Liver (tissue), 9 donors: ENCODE results near the gene CCAR1. TPM values are rescaled to one million over a fixed set of nuclear protein-coding genes. Genes with fewer than 3 reads are reported as not detected.

Source experiments
- DNase-seq: peaks from one replicate; pipeline ENCODE4 v3.0.0-alpha.2; 2017; ENCODE audit warnings: low spot score
- H3K27ac ChIP-seq, 2 donors: one replicate each; pipeline ENCODE4 v1.7.0; 2013; ENCODE audit warnings: inconsistent platforms in 2 of 2, low read length in 2 of 2, control low read depth in 1 of 2, low read depth in 1 of 2, mild to moderate bottlenecking in 1 of 2
- H3K27me3 ChIP-seq, 4 donors: one replicate each; pipeline versions ENCODE4 v1.6.1 to v1.7.0; 2013; ENCODE audit warnings: low read length in 3 of 4, inconsistent platforms in 1 of 4, mild to moderate bottlenecking in 1 of 4, moderate library complexity in 1 of 4; ENCODE audit not compliant: control insufficient read depth in 4 of 4, insufficient read depth in 4 of 4
- H3K36me3 ChIP-seq, 4 donors: one replicate each; pipeline versions ENCODE4 v1.6.1 to v1.7.0; 2013; ENCODE audit warnings: low read length in 3 of 4, mild to moderate bottlenecking in 3 of 4, low read depth in 1 of 4, moderate library complexity in 1 of 4; ENCODE audit not compliant: control insufficient read depth in 4 of 4, insufficient read depth in 3 of 4
- H3K4me1 ChIP-seq, 4 donors: one replicate each; pipeline versions ENCODE4 v1.6.1 to v1.7.0; 2013; ENCODE audit warnings: low read length in 3 of 4, mild to moderate bottlenecking in 3 of 4, moderate library complexity in 1 of 4; ENCODE audit not compliant: control insufficient read depth in 4 of 4, insufficient read depth in 4 of 4
- H3K4me3 ChIP-seq, 3 donors: one replicate each; pipeline versions ENCODE4 v1.6.1 to v1.7.0; 2013; ENCODE audit warnings: low read length in 3 of 3, control low read depth in 1 of 3, low read depth in 1 of 3, mild to moderate bottlenecking in 1 of 3
- H3K9ac ChIP-seq, 2 donors: one replicate each; pipeline ENCODE4 v1.7.0; 2013; ENCODE audit warnings: low read length in 2 of 2, mild to moderate bottlenecking in 2 of 2, moderate library complexity in 2 of 2, control low read depth in 1 of 2, low read depth in 1 of 2
- H3K9me3 ChIP-seq, 4 donors: one replicate each; pipeline versions ENCODE4 v1.6.1 to v1.7.0; 2013; ENCODE audit warnings: low read length in 3 of 4; ENCODE audit not compliant: control insufficient read depth in 4 of 4
- FOXA2 ChIP-seq: IDR thresholded peaks from 2 replicates; pipeline ENCODE4 v1.6.1; 2016; ENCODE audit warnings: antibody characterized with exemption
- GABPA ChIP-seq, 2 donors: IDR thresholded peaks in 1 of 2; conservative IDR thresholded peaks in 1 of 2; 2 replicates each; pipeline ENCODE4 v1.6.1; 2016; ENCODE audit warnings: antibody characterized with exemption in 2 of 2, mild to moderate bottlenecking in 1 of 2, moderate library complexity in 1 of 2
- HNF4A ChIP-seq, 2 donors: conservative IDR thresholded peaks; 2 replicates each; pipeline ENCODE4 v1.6.1; 2016; ENCODE audit warnings: antibody characterized with exemption in 2 of 2, mild to moderate bottlenecking in 2 of 2
- HNF4G ChIP-seq: IDR thresholded peaks from 2 replicates; pipeline ENCODE4 v1.6.1; 2016; ENCODE audit warnings: antibody characterized with exemption
- NR2F2 ChIP-seq: IDR thresholded peaks from 2 replicates; pipeline ENCODE4 v1.6.1; 2016; ENCODE audit warnings: antibody characterized with exemption
- RAD21 ChIP-seq, 2 donors: IDR thresholded peaks; 2 replicates each; pipeline ENCODE4 v1.6.1; 2016; ENCODE audit warnings: antibody characterized with exemption in 2 of 2, mild to moderate bottlenecking in 2 of 2
- RXRA ChIP-seq, 2 donors: IDR thresholded peaks; 2 replicates each; pipeline ENCODE4 v1.6.1; 2017 to 2018; ENCODE audit warnings: antibody characterized with exemption in 2 of 2, mild to moderate bottlenecking in 1 of 2
- SP1 ChIP-seq: IDR thresholded peaks from 2 replicates; pipeline ENCODE4 v1.6.1; 2018; ENCODE audit warnings: antibody characterized with exemption, mild to moderate bottlenecking
- TAF1 ChIP-seq: conservative IDR thresholded peaks from 2 replicates; pipeline ENCODE4 v1.6.1; 2016; ENCODE audit warnings: antibody characterized with exemption, mild to moderate bottlenecking
- YY1 ChIP-seq: IDR thresholded peaks from 2 replicates; pipeline ENCODE4 v1.6.1; 2016; ENCODE audit warnings: antibody characterized with exemption, mild to moderate bottlenecking
- WGBS: extraction: QIAGEN DNeasy Blood & Tissue Kit; methylation state at CpG from one replicate; pipeline ENCODE4 v1.1.7; 2013; 5-methylcytosine and 5-hydroxymethylcytosine counted together
- polyA plus RNA-seq, 2 donors: library from polyadenylated mRNA; stranded (reverse) in 1 of 2; unstranded in 1 of 2; fragments of 200-250 nt in 1 of 2; fragments of >200 nt in 1 of 2; fragmentation: Nextera tagmentation in 1 of 2; extraction: Ambion mirVana in 1 of 2; gene quantifications; one replicate each; pipeline versions ENCODE4 v1.2.1 to v1.2.3, GENCODE V29; 2013 to 2015
- total RNA-seq, 2 donors: library from RNA; depleted of rRNA; stranded (reverse); fragments of >200 nt; gene quantifications; one replicate each; pipeline ENCODE4 v1.2.3, GENCODE V29; 2014
- TF ChIP-seq, protein P1 (sequence below): IDR thresholded peaks from 2 replicates; pipeline ENCODE4 v1.6.1; 2016; ENCODE audit warnings: antibody characterized with exemption
- TF ChIP-seq, protein P2 (sequence below): IDR thresholded peaks from 2 replicates; pipeline ENCODE4 v1.6.1; 2016; ENCODE audit warnings: antibody characterized with exemption
- TF ChIP-seq, protein P3 (sequence below): fragments of 150-350 bp; IDR thresholded peaks from 2 replicates; pipeline ENCODE4 v1.5.1; 2017; ENCODE audit warnings: improper control_type of control experiment, low read depth, low read length; ENCODE audit not compliant: missing input control
- TF ChIP-seq, protein P4 (sequence below): IDR thresholded peaks from 2 replicates; pipeline ENCODE4 v1.6.1; 2016; ENCODE audit warnings: antibody characterized with exemption, mild to moderate bottlenecking
- donor health status: healthy.
- donor health status: healthy.
- donor health status: healthy.
- donor health status: healthy.
- donor health status: healthy.

CCAR1 gene
- total and polyA plus RNA-seq, 4 donors: 10.5 to 27.5 (median 19.8) TPM

DNA sequence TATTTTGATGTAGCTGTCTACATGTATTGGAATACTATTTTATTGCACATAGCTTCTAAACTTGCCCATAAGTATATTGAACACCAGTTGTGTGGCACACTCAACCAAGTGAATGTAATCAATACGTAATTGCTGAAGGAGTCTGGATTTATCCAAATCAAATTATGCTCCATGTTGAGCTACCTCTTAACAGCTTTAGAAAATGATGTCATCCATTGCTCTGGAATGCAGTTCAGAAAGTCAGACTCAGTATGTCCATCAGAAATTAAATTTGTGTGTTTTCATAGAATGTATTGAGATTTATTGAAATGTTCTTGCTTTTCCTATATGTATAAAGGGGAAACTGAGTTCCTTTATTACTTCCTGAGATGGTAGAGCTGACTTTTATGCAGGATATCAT, 25.0 kb upstream of the CCAR1 start:
- Histone ChIP-seq H3K4me3 (no peak overlapping the region), H3K4me1 (peaks cover 0 to 2% (median 0%) of the 10 kb centered on the region in 4 donors), H3K27me3 (no peaks in the 10 kb centered on the region), H3K9ac (no peak overlapping the region), H3K36me3 (peaks cover 0 to under 1% (median 0%) of the 10 kb centered on the region in 4 donors), H3K9me3 (no peaks in the 10 kb centered on the region), H3K27ac (no peak overlapping the region)
- WGBS: 89% methylated on average over 1 of the region's 1 CpG
- TF ChIP-seq, protein P1, sequence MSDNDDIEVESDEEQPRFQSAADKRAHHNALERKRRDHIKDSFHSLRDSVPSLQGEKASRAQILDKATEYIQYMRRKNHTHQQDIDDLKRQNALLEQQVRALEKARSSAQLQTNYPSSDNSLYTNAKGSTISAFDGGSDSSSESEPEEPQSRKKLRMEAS: no peak
- no peak for TF ChIP-seq GABPA (IDR thresholded peaks at IDR 0.05 in 1 of 2, conservative IDR thresholded peaks at IDR 0.05 in 1 of 2)
- no peak for TF ChIP-seq RAD21 (IDR thresholded peaks at IDR 0.05)
- no peak for TF ChIP-seq HNF4A (conservative IDR thresholded peaks at IDR 0.05)
- TF ChIP-seq TAF1: no peak
- TF ChIP-seq RXRA (IDR thresholded peaks at IDR 0.05): no peak
- no peak for TF ChIP-seq FOXA2
- no peak for TF ChIP-seq HNF4G
- no peak for TF ChIP-seq YY1
- TF ChIP-seq, protein P2, sequence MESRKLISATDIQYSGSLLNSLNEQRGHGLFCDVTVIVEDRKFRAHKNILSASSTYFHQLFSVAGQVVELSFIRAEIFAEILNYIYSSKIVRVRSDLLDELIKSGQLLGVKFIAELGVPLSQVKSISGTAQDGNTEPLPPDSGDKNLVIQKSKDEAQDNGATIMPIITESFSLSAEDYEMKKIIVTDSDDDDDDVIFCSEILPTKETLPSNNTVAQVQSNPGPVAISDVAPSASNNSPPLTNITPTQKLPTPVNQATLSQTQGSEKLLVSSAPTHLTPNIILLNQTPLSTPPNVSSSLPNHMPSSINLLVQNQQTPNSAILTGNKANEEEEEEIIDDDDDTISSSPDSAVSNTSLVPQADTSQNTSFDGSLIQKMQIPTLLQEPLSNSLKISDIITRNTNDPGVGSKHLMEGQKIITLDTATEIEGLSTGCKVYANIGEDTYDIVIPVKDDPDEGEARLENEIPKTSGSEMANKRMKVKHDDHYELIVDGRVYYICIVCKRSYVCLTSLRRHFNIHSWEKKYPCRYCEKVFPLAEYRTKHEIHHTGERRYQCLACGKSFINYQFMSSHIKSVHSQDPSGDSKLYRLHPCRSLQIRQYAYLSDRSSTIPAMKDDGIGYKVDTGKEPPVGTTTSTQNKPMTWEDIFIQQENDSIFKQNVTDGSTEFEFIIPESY: no peak
- TF ChIP-seq, protein P3, sequence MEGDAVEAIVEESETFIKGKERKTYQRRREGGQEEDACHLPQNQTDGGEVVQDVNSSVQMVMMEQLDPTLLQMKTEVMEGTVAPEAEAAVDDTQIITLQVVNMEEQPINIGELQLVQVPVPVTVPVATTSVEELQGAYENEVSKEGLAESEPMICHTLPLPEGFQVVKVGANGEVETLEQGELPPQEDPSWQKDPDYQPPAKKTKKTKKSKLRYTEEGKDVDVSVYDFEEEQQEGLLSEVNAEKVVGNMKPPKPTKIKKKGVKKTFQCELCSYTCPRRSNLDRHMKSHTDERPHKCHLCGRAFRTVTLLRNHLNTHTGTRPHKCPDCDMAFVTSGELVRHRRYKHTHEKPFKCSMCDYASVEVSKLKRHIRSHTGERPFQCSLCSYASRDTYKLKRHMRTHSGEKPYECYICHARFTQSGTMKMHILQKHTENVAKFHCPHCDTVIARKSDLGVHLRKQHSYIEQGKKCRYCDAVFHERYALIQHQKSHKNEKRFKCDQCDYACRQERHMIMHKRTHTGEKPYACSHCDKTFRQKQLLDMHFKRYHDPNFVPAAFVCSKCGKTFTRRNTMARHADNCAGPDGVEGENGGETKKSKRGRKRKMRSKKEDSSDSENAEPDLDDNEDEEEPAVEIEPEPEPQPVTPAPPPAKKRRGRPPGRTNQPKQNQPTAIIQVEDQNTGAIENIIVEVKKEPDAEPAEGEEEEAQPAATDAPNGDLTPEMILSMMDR: no peak
- TF ChIP-seq, protein P4, sequence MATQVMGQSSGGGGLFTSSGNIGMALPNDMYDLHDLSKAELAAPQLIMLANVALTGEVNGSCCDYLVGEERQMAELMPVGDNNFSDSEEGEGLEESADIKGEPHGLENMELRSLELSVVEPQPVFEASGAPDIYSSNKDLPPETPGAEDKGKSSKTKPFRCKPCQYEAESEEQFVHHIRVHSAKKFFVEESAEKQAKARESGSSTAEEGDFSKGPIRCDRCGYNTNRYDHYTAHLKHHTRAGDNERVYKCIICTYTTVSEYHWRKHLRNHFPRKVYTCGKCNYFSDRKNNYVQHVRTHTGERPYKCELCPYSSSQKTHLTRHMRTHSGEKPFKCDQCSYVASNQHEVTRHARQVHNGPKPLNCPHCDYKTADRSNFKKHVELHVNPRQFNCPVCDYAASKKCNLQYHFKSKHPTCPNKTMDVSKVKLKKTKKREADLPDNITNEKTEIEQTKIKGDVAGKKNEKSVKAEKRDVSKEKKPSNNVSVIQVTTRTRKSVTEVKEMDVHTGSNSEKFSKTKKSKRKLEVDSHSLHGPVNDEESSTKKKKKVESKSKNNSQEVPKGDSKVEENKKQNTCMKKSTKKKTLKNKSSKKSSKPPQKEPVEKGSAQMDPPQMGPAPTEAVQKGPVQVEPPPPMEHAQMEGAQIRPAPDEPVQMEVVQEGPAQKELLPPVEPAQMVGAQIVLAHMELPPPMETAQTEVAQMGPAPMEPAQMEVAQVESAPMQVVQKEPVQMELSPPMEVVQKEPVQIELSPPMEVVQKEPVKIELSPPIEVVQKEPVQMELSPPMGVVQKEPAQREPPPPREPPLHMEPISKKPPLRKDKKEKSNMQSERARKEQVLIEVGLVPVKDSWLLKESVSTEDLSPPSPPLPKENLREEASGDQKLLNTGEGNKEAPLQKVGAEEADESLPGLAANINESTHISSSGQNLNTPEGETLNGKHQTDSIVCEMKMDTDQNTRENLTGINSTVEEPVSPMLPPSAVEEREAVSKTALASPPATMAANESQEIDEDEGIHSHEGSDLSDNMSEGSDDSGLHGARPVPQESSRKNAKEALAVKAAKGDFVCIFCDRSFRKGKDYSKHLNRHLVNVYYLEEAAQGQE: no peak
- no peak for TF ChIP-seq SP1
- no peak for DNase-seq

DNA sequence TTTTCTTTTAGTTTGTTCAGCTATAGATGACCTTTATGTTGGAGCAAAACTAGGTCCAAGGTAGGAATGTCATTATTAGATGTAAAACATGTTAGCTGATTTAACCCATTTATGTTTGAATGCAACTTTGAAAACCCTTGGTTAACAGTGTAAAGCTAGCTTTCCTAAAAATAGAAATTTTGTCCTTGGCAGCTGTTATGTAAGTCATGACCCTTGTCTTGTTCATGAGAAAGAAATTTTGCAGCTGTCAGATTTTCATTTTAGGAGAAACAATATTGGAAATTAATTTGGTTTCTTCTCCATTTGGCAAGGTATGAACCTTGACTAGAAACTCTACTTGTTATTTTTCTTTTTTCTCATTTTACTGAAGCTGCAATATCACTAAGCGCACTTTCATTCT, 23.9 kb upstream of the CCAR1 start:
- WGBS: 99% methylated on average over 1 of the region's 1 CpG
- H3K9ac ChIP-seq: no peak overlapping the region
- H3K4me1 ChIP-seq: peaks cover 0 to 2% (median 0%) of the 10 kb centered on the region in 4 donors
- H3K27me3 ChIP-seq: no peaks in the 10 kb centered on the region
- H3K9me3 ChIP-seq: no peaks in the 10 kb centered on the region
- H3K27ac ChIP-seq: no peak overlapping the region
- H3K4me3 ChIP-seq: no peak overlapping the region
- DNase-seq: no peak
- no peaks in the 10 kb centered on the region for H3K36me3 ChIP-seq
- TF ChIP-seq TAF1 (no peak), NR2F2 (peak; percentile 42)
- TF ChIP-seq, protein P4: no peak
